IMR-90 (cell line): ENCODE results near the gene PAFAH1B2. TPM values are rescaled to one million over a fixed set of nuclear protein-coding genes. Genes with fewer than 3 reads are reported as not detected.
"Not testable (repeated sequence)": the region's sequence is repeated elsewhere in the genome, so short reads cannot be mapped to it uniquely, and the experiment has no call there.

Source experiments
- ATAC-seq: fragments of 200-7000 bp; cut with Tn5 transposase; 2 replicates; pipeline ENCODE4 v1.9.1; 2020; ENCODE audit warnings: low read depth, mild to moderate bottlenecking, moderate library complexity
- BruUV-seq: library from RNA; stranded (reverse); fragments of 400-500 nt; replicated peaks from 2 replicates; lab custom pipeline; 2021; lab: Mats Ljungman, UMichigan
- CTCF ChIA-PET: fragments of 300-600 bp; formaldehyde crosslinking; extraction: SDS; loops from one replicate; lab custom pipeline; 2021; ENCODE audit warnings: antibody characterized with exemption; lab: Yijun Ruan, JAX
- POLR2A ChIA-PET: fragments of 300-600 bp; sonication (Branson Sonifier 250); formaldehyde crosslinking; loops from one replicate; lab custom pipeline; 2022; ENCODE audit warnings: antibody characterized with exemption; ENCODE audit not compliant: unreplicated experiment; lab: Charles Lee
- DNase-seq: peaks from one replicate; pipeline ENCODE4 v3.0.0; 2013
- H2AFZ ChIP-seq: replicated peaks from 2 replicates; pipeline ENCODE3; 2013; ENCODE audit warnings: low read length, mild to moderate bottlenecking; ENCODE audit not compliant: poor library complexity
- H2AK5ac ChIP-seq: 2 replicates; pipeline ENCODE4 v1.6.1; 2013; ENCODE audit warnings: low read depth, low read length, inconsistent platforms
- H2AK9ac ChIP-seq: replicated peaks from 2 replicates; pipeline ENCODE3; 2013; ENCODE audit warnings: mild to moderate bottlenecking, low read depth, low read length, moderate library complexity; ENCODE audit not compliant: poor library complexity
- H2BK120ac ChIP-seq: 2 replicates; pipeline ENCODE4 v1.6.1; 2013; ENCODE audit warnings: low read depth, low read length, inconsistent platforms
- H2BK15ac ChIP-seq: 3 replicates; pipeline ENCODE4 v1.6.1; 2013; ENCODE audit warnings: low read depth, low read length, inconsistent platforms
- H2BK20ac ChIP-seq: 2 replicates; pipeline ENCODE4 v1.6.1; 2013; ENCODE audit warnings: low read depth, mild to moderate bottlenecking, inconsistent platforms, low read length, moderate library complexity
- H2BK5ac ChIP-seq: 2 replicates; pipeline ENCODE4 v1.6.1; 2013; ENCODE audit warnings: mild to moderate bottlenecking, low read depth, low read length, inconsistent platforms; ENCODE audit not compliant: poor library complexity, severe bottlenecking
- H3K14ac ChIP-seq: replicated peaks from 2 replicates; pipeline ENCODE4 v1.6.1; 2013; ENCODE audit warnings: low read depth, low read length, inconsistent platforms
- H3K18ac ChIP-seq: 2 replicates; pipeline ENCODE4 v1.6.1; 2013; ENCODE audit warnings: low read depth, low read length, control low read depth
- H3K23ac ChIP-seq: 2 replicates; pipeline ENCODE4 v1.6.1; 2013; ENCODE audit warnings: low read depth, low read length, inconsistent platforms
- H3K27ac ChIP-seq: 2 replicates; pipeline ENCODE4 v1.5.1; 2013; ENCODE audit warnings: mild to moderate bottlenecking, control low read depth, low read length; ENCODE audit not compliant: insufficient read depth
- H3K27me3 ChIP-seq: 2 replicates; pipeline ENCODE4 v1.6.1; 2013; ENCODE audit warnings: low read length; ENCODE audit not compliant: control insufficient read depth, insufficient read depth
- H3K36me3 ChIP-seq: 2 replicates; pipeline ENCODE4 v1.6.1; 2013; ENCODE audit warnings: low read length, mixed read lengths; ENCODE audit not compliant: control insufficient read depth, insufficient read depth
- H3K4ac ChIP-seq: 2 replicates; pipeline ENCODE4 v1.6.1; 2013; ENCODE audit warnings: low read depth, low read length, inconsistent platforms
- H3K4me1 ChIP-seq: 2 replicates; pipeline ENCODE4 v1.6.1; 2013; ENCODE audit warnings: low read length, mixed read lengths; ENCODE audit not compliant: control insufficient read depth, insufficient read depth
- H3K4me2 ChIP-seq: 2 replicates; pipeline ENCODE4 v1.6.1; 2013; ENCODE audit warnings: low read depth, mild to moderate bottlenecking, control low read depth, low read length, moderate library complexity
- H3K4me3 ChIP-seq: 2 replicates; pipeline ENCODE4 v1.5.1; 2013; ENCODE audit warnings: low read depth, mild to moderate bottlenecking, control low read depth, low read length, moderate library complexity; ENCODE audit not compliant: insufficient read depth
- H3K56ac ChIP-seq: 2 replicates; pipeline ENCODE4 v1.6.1; 2013; ENCODE audit warnings: low read length, inconsistent platforms; ENCODE audit not compliant: insufficient read depth; ENCODE audit errors: extremely low read depth
- H3K79me1 ChIP-seq, 2 experiments: 2 replicates each; pipeline ENCODE4 v1.6.1; 2013; ENCODE audit warnings: low read length in 2 of 2, inconsistent platforms in 1 of 2, low read depth in 1 of 2
- H3K9ac ChIP-seq: 2 replicates; pipeline ENCODE4 v1.6.1; 2013; ENCODE audit warnings: low read depth, low read length, control low read depth
- H3K9me1 ChIP-seq: 2 replicates; pipeline ENCODE4 v1.6.1; 2013; ENCODE audit warnings: low read length, inconsistent platforms; ENCODE audit not compliant: insufficient read depth
- H3K9me3 ChIP-seq: 2 replicates; pipeline ENCODE4 v1.6.1; 2013; ENCODE audit warnings: low read length; ENCODE audit not compliant: control insufficient read depth, insufficient read depth
- H4K20me1 ChIP-seq: 2 replicates; pipeline ENCODE4 v1.6.1; 2013; ENCODE audit warnings: low read length, inconsistent platforms; ENCODE audit not compliant: insufficient read depth
- H4K5ac ChIP-seq: 2 replicates; pipeline ENCODE4 v1.6.1; 2013; ENCODE audit warnings: mild to moderate bottlenecking, low read depth, low read length, control low read depth
- H4K8ac ChIP-seq, 2 experiments: 2 replicates each; pipeline ENCODE4 v1.6.1; 2013; ENCODE audit warnings: low read depth in 2 of 2, low read length in 2 of 2, control low read depth in 1 of 2, inconsistent platforms in 1 of 2
- H4K91ac ChIP-seq: 2 replicates; pipeline ENCODE4 v1.6.1; 2013; ENCODE audit warnings: low read depth, low read length, inconsistent platforms; ENCODE audit not compliant: insufficient read depth
- CHD1 ChIP-seq: IDR thresholded peaks from 2 replicates; pipeline ENCODE4 v1.6.1; 2012; ENCODE audit warnings: low read depth, low read length, improper control_type of control experiment
- MXI1 ChIP-seq: IDR thresholded peaks from 2 replicates; pipeline ENCODE4 v1.6.1; 2012; ENCODE audit warnings: low read depth, mild to moderate bottlenecking, low read length, moderate library complexity, borderline replicate concordance
- NFE2L2 ChIP-seq: fragments of 150-350 bp; IDR thresholded peaks from 2 replicates; pipeline ENCODE4 v1.6.1; 2016; ENCODE audit warnings: low read depth, mild to moderate bottlenecking, low read length
- RFX5 ChIP-seq: IDR thresholded peaks from 2 replicates; pipeline ENCODE4 v1.8.0; 2012; ENCODE audit warnings: low read depth, mild to moderate bottlenecking, low read length, moderate library complexity
- WGBS, 2 experiments: methylation state at CpG; one replicate each; pipeline versions ENCODE4 v1.1.5 to v1.1.7; 2013; ENCODE audit warnings: missing lambda C conversion rate in 2 of 2; ENCODE audit not compliant: insufficient read length in 1 of 2; ENCODE audit errors: extremely low coverage in 2 of 2; 5-methylcytosine and 5-hydroxymethylcytosine counted together
- dilution Hi-C: fragments of 300-500 bp; cut with HindIII; formaldehyde crosslinking; loops from one replicate; pipeline ENCODE4 v1.14.3; 2018; ENCODE audit warnings: low sequenced_read_pairs; ENCODE audit not compliant: unreplicated experiment
- in situ Hi-C: fragments of 300-500 bp; cut with MboI; formaldehyde crosslinking; loops from 3 replicates; pipeline ENCODE4 v1.14.3; 2019; ENCODE audit warnings: low sequenced_read_pairs, inconsistent platforms, mixed read lengths
- intact Hi-C: fragments of 100-400 bp; cut with micrococcal nuclease; formaldehyde crosslinking; loops from 2 replicates; pipeline ENCODE4 v1.10.0; 2022
- polyA plus RNA-seq, 3 experiments: library from polyadenylated mRNA; depleted of rRNA; stranded (reverse); fragments of >200 nt; gene quantifications; 2 replicates each; pipeline ENCODE4 v1.2.3, GENCODE V29; 2012; ENCODE audit warnings: low replicate concordance in 1 of 3
- total RNA-seq: library from RNA; depleted of rRNA; stranded (reverse); fragments of >200 nt; gene quantifications from 2 replicates; pipeline ENCODE4 v1.2.3, GENCODE V29; 2012

The PAFAH1B2 gene
- total and polyA plus RNA-seq, 2 of the 4 experiments (the other 2 are of a cell fraction) = 29.8 to 280 TPM

- no peak overlapping the region for H3K56ac ChIP-seq
- H2AFZ ChIP-seq = no peak overlapping the region
- no peak overlapping the region for H3K27ac ChIP-seq
- no peaks in the 10 kb centered on the region for H3K9me3 ChIP-seq
- H3K36me3 ChIP-seq = no peaks in the 10 kb centered on the region
- no peaks in the 10 kb centered on the region for H3K4me1 ChIP-seq
- no peak overlapping the region for H3K9ac ChIP-seq
- no peak overlapping the region for H2BK15ac ChIP-seq
- H3K4me3 ChIP-seq = no peak overlapping the region
- no peaks in the 10 kb centered on the region for H3K79me1 ChIP-seq
- no peak overlapping the region for H3K4ac ChIP-seq
- no peaks in the 10 kb centered on the region for H4K20me1 ChIP-seq
- H2BK120ac ChIP-seq = no peak overlapping the region
- ChIA-PET CTCF (no interaction called here), POLR2A (no interaction called here)
- H3K23ac ChIP-seq = no peak overlapping the region
- no peak overlapping the region for H4K91ac ChIP-seq
- H4K8ac ChIP-seq = no peak overlapping the region
- no peak for TF ChIP-seq MXI1
- no peak for TF ChIP-seq RFX5
- TF ChIP-seq CHD1 = no peak
- no peak for TF ChIP-seq NFE2L2
- H3K18ac ChIP-seq = no peak overlapping the region
- ATAC-seq (no peak), DNase-seq (no peak)
- H2AK9ac ChIP-seq = no peak overlapping the region
- H3K9me1 ChIP-seq = no peaks in the 10 kb centered on the region
- WGBS, 2 experiments = 65% methylated on average over 2 of the region's 4 CpGs; no CpG with 5 or more reads in 1 of the 2 experiments
- no peak overlapping the region for H4K5ac ChIP-seq
- no peak overlapping the region for H2BK5ac ChIP-seq
- H2AK5ac ChIP-seq = no peak overlapping the region
- peaks cover 24% of the 10 kb centered on the region for H3K27me3 ChIP-seq
- H3K14ac ChIP-seq = no peak overlapping the region
- no peak overlapping the region for H2BK20ac ChIP-seq
- in situ Hi-C loops (no loop called here), dilution Hi-C loops (no loop called here), intact Hi-C loops (no loop called here)
- no peak overlapping the region for H3K4me2 ChIP-seq
- BruUV-seq = no TSS peak
Observed at GRCh38 chr11:117128289-117128688, 15.8 kb upstream of the PAFAH1B2 start.

DNA sequence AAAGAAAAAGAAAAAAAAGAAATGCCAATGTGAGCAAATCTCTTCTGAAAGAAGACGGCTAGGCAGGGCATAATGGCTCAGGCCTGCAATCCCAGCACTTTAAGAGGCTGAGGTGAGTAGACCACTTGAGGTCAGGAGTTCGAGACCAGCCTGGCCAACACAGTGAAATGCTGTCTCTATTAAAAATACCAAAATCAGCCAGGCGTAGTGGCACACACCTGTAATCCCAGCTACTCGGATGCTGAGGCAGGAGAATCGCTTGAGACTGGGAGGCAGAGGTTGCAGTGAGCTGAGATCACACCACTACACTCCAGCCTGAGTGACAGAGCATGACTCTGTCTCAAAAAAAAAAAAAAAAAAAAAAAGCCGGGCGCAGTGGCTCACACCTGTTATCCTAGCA, 13.7 kb upstream of the PAFAH1B2 start:
- H3K4ac ChIP-seq, ATAC-seq, H4K20me1 ChIP-seq, H3K9me1 ChIP-seq, H4K8ac ChIP-seq, H3K4me1 ChIP-seq, H3K79me1 ChIP-seq, H3K27ac ChIP-seq, H4K91ac ChIP-seq, H2BK120ac ChIP-seq, in situ Hi-C loops, H3K36me3 ChIP-seq, H2AFZ ChIP-seq, H3K18ac ChIP-seq, H2BK5ac ChIP-seq, H3K14ac ChIP-seq, H3K4me3 ChIP-seq, H4K5ac ChIP-seq, intact Hi-C loops, H3K9ac ChIP-seq, dilution Hi-C loops, CTCF ChIA-PET, H3K56ac ChIP-seq, H2BK20ac ChIP-seq, H2AK9ac ChIP-seq, DNase-seq, H2AK5ac ChIP-seq, H3K4me2 ChIP-seq, H2BK15ac ChIP-seq, H3K23ac ChIP-seq, BruUV-seq, H3K9me3 ChIP-seq: not testable (repeated sequence)
- peaks cover 22% of the 10 kb centered on the region for H3K27me3 ChIP-seq
- no CpG with 5 or more reads among the region's 7 CpGs for WGBS, 2 experiments
- POLR2A ChIA-PET = interaction anchor here (0.6 kb wide), 1 partner anchor 218 kb away, joined by 8 read pairs; no protein-coding TSS in a partner anchor
